Retinal pigment epithelial cell (primary cell): ENCODE results near the gene ABCC1.

Source experiments
- DNase-seq: peaks from one replicate; pipeline ENCODE4 v3.0.0-alpha.2; 2010; ENCODE audit warnings: low read depth
- H3K4me3 ChIP-seq: 2 replicates; pipeline ENCODE4 v1.5.1; 2011; ENCODE audit warnings: mild to moderate bottlenecking, low read length, control low read depth, moderate library complexity
- TF ChIP-seq, protein P1 (sequence below): conservative IDR thresholded peaks from 2 replicates; pipeline ENCODE4 v1.5.1; 2011; ENCODE audit warnings: low read depth, low read length, control low read depth, inconsistent platforms

The ABCC1 gene

DNA sequence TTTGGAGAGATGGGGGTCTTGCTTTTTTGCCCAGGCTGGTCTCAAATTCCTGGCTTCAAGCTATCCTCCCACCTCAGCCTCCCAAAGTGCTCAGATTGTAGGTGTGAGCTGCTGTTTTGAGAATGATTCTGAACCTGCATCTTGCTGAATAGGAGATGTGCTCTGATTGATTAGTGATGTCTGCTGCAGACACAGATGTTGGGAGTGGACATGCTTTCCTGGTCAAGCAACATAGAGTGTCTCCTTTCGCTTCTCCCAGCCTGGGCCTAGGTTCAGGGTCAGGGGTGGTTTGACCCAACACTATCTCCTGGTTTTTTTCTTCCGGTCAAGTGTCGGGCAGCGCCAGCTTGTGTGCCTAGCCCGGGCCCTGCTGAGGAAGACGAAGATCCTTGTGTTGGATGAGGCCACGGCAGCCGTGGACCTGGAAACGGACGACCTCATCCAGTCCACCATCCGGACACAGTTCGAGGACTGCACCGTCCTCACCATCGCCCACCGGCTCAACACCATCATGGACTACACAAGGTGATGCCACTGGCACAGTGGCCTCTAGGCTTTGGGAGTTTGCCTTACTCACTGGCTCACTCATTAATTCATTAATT is 188.7 kb downstream of the ABCC1 start:
- TF ChIP-seq, protein P1, sequence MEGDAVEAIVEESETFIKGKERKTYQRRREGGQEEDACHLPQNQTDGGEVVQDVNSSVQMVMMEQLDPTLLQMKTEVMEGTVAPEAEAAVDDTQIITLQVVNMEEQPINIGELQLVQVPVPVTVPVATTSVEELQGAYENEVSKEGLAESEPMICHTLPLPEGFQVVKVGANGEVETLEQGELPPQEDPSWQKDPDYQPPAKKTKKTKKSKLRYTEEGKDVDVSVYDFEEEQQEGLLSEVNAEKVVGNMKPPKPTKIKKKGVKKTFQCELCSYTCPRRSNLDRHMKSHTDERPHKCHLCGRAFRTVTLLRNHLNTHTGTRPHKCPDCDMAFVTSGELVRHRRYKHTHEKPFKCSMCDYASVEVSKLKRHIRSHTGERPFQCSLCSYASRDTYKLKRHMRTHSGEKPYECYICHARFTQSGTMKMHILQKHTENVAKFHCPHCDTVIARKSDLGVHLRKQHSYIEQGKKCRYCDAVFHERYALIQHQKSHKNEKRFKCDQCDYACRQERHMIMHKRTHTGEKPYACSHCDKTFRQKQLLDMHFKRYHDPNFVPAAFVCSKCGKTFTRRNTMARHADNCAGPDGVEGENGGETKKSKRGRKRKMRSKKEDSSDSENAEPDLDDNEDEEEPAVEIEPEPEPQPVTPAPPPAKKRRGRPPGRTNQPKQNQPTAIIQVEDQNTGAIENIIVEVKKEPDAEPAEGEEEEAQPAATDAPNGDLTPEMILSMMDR = no peak
- H3K4me3 ChIP-seq = no peak overlapping the region
- no peak for DNase-seq

- no peak overlapping the region for H3K4me3 ChIP-seq
- DNase-seq = no peak
- TF ChIP-seq, protein P1 = no peak
Observed at GRCh38 chr16:16139061-16139460, 189.6 kb downstream of the ABCC1 start.

- H3K4me3 ChIP-seq = no peak overlapping the region
- TF ChIP-seq, protein P1 = no peak
- no peak for DNase-seq
Observed at GRCh38 chr16:16139806-16140205, 190.4 kb downstream of the ABCC1 start.

GRCh38 chr16:16140537-16140936 is 191.1 kb downstream of the ABCC1 start:
- no peak overlapping the region for H3K4me3 ChIP-seq
- TF ChIP-seq, protein P1 = no peak
- no peak for DNase-seq

GRCh38 chr16:16141141-16141540 is 191.7 kb downstream of the ABCC1 start:
- no peak overlapping the region for H3K4me3 ChIP-seq
- TF ChIP-seq, protein P1 = no peak
- no peak for DNase-seq

DNA sequence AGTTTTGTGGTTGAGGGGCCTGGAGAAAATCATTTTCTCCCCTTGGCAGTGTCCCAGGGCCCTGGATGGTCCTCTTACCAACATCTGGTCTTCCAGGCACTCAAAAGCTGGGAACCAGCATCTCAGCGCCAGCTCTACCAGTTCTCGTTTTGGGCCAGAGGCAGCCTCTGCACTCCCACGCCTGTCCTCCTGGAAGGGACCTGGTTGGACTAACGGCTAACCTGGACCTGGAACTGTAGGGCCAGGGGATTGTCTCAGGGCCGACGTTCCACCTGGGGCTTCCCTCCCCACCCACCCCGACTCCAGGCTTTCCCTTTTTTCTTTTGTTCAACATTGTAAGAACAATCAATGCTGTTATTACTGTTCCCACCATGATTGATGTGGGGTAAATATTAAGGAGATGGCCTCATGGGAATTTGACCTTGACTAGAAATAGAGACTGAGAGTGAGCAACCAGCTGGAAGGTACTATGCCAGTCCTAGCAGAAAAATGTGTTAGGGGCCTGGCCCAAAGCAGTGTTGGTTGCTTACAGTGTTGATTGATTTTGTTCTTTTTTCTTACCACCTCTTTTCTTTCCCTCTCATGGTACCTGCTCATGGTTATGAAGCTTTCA is 192.5 kb downstream of the ABCC1 start:
- no peak for DNase-seq
- TF ChIP-seq, protein P1 = no peak
- H3K4me3 ChIP-seq = no peak overlapping the region

DNA sequence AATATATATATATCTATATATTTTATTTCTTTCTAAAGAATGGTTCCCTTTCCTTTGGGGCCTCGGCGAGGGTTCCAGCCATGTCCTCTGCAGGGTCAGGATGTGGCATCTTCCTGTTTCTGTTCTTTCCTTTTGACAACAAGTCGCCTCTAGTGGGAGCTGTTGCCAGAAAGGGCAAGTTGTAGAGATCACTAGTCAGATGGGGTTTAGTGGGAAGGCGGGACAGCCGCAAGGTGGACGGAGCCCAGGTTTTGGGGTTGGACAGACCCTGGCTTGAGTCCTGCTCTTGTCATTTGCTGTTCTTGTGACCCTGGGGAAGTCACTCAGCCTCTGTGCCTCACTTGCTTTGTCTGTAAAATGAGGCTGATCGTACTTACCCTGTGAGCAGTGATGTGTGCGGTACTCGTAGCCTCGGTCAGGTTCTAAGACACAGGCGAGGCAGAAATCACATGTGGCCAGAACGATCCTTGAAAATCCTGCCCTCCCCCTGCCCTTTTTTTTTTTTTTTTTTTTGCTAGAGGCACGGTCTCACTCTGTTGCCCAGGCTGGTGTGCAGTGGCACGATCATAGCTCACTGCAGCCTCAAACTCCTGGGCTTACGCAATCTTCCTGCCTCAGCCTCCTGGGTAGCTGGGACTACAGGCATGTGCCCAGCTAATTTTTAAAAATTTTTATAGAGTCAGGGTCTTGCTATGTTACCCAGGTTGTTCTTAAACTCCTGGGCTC is 193.8 kb downstream of the ABCC1 start:
- no peak for DNase-seq
- TF ChIP-seq, protein P1 = peak; percentile 58
- no peak overlapping the region for H3K4me3 ChIP-seq
